ENCODE measurements around the gene SYT6.

SYT6 gene

GRCh38 chr1:114153261-114154145, at the start of gene SYT6:
Gene SYT6 (minus strand): TSS chr1:114153869. CDS start chr1:114153772, 97 bp downstream.
- in situ Hi-C loops (cut with MboI; ENCODE audit: low pct_unique_long_range_greater_than_20kb, low sequenced_read_pairs) = no loop called here

GRCh38 chr1:114201486-114201885, 47.8 kb upstream of the SYT6 start:
- DNase-seq = no peak
- in situ Hi-C loops (cut with MboI; ENCODE audit: low pct_unique_long_range_greater_than_20kb, low sequenced_read_pairs) = no loop called here

More at GRCh38 chr1:114153261-114154145, at the start of gene SYT6:
- no peak for DNase-seq

- DNase-seq = no peak
- in situ Hi-C loops (cut with MboI; ENCODE audit: low pct_unique_long_range_greater_than_20kb, low sequenced_read_pairs) = no loop called here
Observed at GRCh38 chr1:114199017-114199594, 45.4 kb upstream of the SYT6 start.

- in situ Hi-C loops (cut with MboI; ENCODE audit: low pct_unique_long_range_greater_than_20kb, low sequenced_read_pairs) = no loop called here
- DNase-seq = no peak
Observed at GRCh38 chr1:114196992-114197907, 43.6 kb upstream of the SYT6 start.

GRCh38 chr1:114195819-114196218, 42.1 kb upstream of the SYT6 start:
- in situ Hi-C loops (cut with MboI; ENCODE audit: low pct_unique_long_range_greater_than_20kb, low sequenced_read_pairs) = no loop called here
- no peak for DNase-seq

GRCh38 chr1:114192328-114192727, 38.7 kb upstream of the SYT6 start:
- in situ Hi-C loops (cut with MboI; ENCODE audit: low pct_unique_long_range_greater_than_20kb, low sequenced_read_pairs) = no loop called here
- DNase-seq = no peak

- in situ Hi-C loops (cut with MboI; ENCODE audit: low pct_unique_long_range_greater_than_20kb, low sequenced_read_pairs) = no loop called here
- DNase-seq = no peak
Observed at GRCh38 chr1:114189398-114189797, 35.7 kb upstream of the SYT6 start.

- in situ Hi-C loops (cut with MboI; ENCODE audit: low pct_unique_long_range_greater_than_20kb, low sequenced_read_pairs) = no loop called here
- DNase-seq = no peak
Observed at GRCh38 chr1:114181356-114181755, 27.7 kb upstream of the SYT6 start.

- DNase-seq = no peak
Observed at GRCh38 chr1:114180742-114181141, 27.1 kb upstream of the SYT6 start.

GRCh38 chr1:114178936-114179335, 25.3 kb upstream of the SYT6 start:
- no peak for DNase-seq
- in situ Hi-C loops (cut with MboI; ENCODE audit: low pct_unique_long_range_greater_than_20kb, low sequenced_read_pairs) = loop anchor here (10.0 kb wide), 1 partner anchor 56 kb away; no protein-coding TSS in a partner anchor

More at GRCh38 chr1:114180742-114181141, 27.1 kb upstream of the SYT6 start:
- in situ Hi-C loops (cut with MboI; ENCODE audit: low pct_unique_long_range_greater_than_20kb, low sequenced_read_pairs) = no loop called here

GRCh38 chr1:114177282-114177681, 23.6 kb upstream of the SYT6 start:
- DNase-seq = no peak
- in situ Hi-C loops (cut with MboI; ENCODE audit: low pct_unique_long_range_greater_than_20kb, low sequenced_read_pairs) = loop anchor here (10.0 kb wide), 1 partner anchor 58 kb away; no protein-coding TSS in a partner anchor

- in situ Hi-C loops (cut with MboI; ENCODE audit: low pct_unique_long_range_greater_than_20kb, low sequenced_read_pairs) = loop anchor here (10.0 kb wide), 1 partner anchor 58 kb away; no protein-coding TSS in a partner anchor
- no peak for DNase-seq
Observed at GRCh38 chr1:114176366-114176765, 22.7 kb upstream of the SYT6 start.

GRCh38 chr1:114173680-114174079, 20.0 kb upstream of the SYT6 start:
- in situ Hi-C loops (cut with MboI; ENCODE audit: low pct_unique_long_range_greater_than_20kb, low sequenced_read_pairs) = loop anchor here (10.0 kb wide), 1 partner anchor 61 kb away; no protein-coding TSS in a partner anchor
- DNase-seq = no peak

- in situ Hi-C loops (cut with MboI; ENCODE audit: low pct_unique_long_range_greater_than_20kb, low sequenced_read_pairs) = no loop called here
Observed at GRCh38 chr1:114169509-114169908, 15.8 kb upstream of the SYT6 start.

GRCh38 chr1:114167226-114167625, 13.6 kb upstream of the SYT6 start:
- in situ Hi-C loops (cut with MboI; ENCODE audit: low pct_unique_long_range_greater_than_20kb, low sequenced_read_pairs) = no loop called here
- DNase-seq = no peak

More at GRCh38 chr1:114169509-114169908, 15.8 kb upstream of the SYT6 start:
- DNase-seq = no peak

- no peak for DNase-seq
- in situ Hi-C loops (cut with MboI; ENCODE audit: low pct_unique_long_range_greater_than_20kb, low sequenced_read_pairs) = no loop called here
Observed at GRCh38 chr1:114164840-114165543, 11.3 kb upstream of the SYT6 start.

- in situ Hi-C loops (cut with MboI; ENCODE audit: low pct_unique_long_range_greater_than_20kb, low sequenced_read_pairs) = no loop called here
- no peak for DNase-seq
Observed at GRCh38 chr1:114159941-114160340, 6.3 kb upstream of the SYT6 start.

- in situ Hi-C loops (cut with MboI; ENCODE audit: low pct_unique_long_range_greater_than_20kb, low sequenced_read_pairs) = no loop called here
- DNase-seq = no peak
Observed at GRCh38 chr1:114157275-114157660, 3.6 kb upstream of the SYT6 start.

Data from KBM-7 (cell line).